Measurements from ENCODE around the gene ENDOV.

ENDOV gene

DNA sequence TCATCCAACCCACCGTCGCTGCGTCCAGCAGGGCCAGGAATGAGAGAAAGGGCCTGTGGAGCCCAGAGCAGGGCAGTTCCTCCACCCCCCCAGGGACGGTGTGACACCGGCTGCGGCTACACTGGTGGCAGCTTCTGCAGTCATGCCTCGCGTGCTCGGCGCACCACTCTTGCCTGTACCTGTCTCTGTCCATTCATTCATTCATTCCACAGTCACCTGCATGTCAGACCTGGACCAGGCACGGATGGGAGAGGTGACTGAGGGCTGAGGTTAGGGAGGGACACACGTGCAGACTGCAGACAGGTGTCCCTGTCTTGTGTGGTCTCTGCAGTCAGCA is 27.3 kb downstream of the ENDOV start:
- in situ Hi-C loops (cut with HindIII; ENCODE audit: low pct_ligation_motif_present, low pct_unique_long_range_greater_than_20kb, low sequenced_read_pairs) = no loop called here
- no peak for DNase-seq

GRCh38 chr17:80442764-80443163 is 27.8 kb downstream of the ENDOV start:
- in situ Hi-C loops (cut with HindIII; ENCODE audit: low pct_ligation_motif_present, low pct_unique_long_range_greater_than_20kb, low sequenced_read_pairs) = no loop called here
- DNase-seq = no peak

GRCh38 chr17:80443498-80443897 is 28.5 kb downstream of the ENDOV start:
- in situ Hi-C loops (cut with HindIII; ENCODE audit: low pct_ligation_motif_present, low pct_unique_long_range_greater_than_20kb, low sequenced_read_pairs) = no loop called here
- no peak for DNase-seq

DNA sequence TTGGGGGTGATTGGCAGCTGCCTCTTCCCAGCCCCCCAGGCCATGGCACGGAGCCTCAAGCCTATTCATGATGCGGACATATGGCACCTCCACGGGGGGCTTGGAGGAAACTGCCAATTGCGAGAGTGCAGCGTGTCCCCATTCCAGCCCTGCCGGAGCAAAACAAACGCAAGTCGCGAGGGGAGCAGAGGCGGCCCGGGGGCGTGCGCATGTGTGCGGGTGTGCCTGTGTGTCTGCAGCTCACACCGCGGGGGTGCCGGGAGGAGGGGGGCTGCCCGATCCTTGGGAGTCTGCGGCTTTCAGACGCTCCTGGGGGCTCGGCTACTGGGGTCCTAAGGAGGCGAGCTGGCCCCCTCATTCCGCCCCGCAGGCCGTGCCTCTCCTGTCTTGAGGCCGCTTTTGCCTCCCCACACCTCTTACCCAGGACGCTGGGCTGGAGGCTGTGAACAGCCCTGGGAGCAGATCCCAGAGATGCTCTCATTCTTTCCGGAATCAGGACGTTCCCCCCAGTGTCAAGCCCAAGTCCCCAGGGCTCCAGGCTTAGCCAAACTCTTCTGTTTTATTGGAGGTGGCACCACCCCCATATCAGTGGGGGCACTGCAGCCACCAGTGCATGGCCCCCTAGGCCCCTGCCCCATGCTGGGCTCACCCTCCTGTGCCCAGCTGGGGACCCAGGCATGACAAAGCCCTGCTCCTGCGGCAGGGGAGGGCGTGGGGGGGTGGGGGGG is 29.1 kb downstream of the ENDOV start:
- no peak for DNase-seq
- in situ Hi-C loops (cut with HindIII; ENCODE audit: low pct_ligation_motif_present, low pct_unique_long_range_greater_than_20kb, low sequenced_read_pairs) = no loop called here

- in situ Hi-C loops (cut with HindIII; ENCODE audit: low pct_ligation_motif_present, low pct_unique_long_range_greater_than_20kb, low sequenced_read_pairs) = no loop called here
- DNase-seq = no peak
Measured at GRCh38 chr17:80444644-80444979, 29.6 kb downstream of the ENDOV start.

DNA sequence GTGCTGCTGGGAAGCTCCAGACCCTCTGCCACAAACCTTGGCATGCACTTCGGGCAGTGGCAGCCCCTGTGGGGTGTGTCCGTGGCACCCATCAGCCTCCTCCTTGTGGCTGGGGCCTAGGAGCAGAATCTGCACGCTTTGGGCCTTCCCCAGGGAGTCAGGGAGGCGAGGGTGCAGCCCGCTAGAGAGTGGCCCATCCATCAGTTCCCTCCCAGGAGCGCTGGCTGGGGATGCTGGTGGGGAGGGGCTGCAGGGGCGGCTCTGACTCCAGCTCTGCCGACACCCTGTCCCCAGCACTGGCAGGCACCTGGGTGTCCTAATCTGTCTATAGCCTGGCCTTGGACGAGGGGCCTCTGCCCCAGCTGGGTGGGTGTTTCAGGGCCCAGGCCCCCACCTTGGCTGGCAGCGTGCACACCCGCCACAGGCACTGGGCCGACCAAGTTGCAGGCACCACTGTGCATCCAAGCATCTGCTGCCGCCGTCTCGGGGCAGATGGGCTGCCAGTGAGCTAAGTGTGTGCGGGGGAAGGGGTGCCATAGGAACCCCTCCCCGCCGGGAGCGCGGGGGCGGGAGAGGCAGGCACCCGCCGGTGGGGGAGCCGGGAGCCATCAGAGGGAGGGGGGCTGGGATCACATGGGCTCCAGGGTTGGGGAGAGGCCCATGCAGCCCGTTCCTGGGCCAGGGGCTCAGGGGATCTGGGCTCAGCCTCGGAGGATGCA is 30.2 kb downstream of the ENDOV start:
- DNase-seq = no peak
- in situ Hi-C loops (cut with HindIII; ENCODE audit: low pct_ligation_motif_present, low pct_unique_long_range_greater_than_20kb, low sequenced_read_pairs) = no loop called here

DNA sequence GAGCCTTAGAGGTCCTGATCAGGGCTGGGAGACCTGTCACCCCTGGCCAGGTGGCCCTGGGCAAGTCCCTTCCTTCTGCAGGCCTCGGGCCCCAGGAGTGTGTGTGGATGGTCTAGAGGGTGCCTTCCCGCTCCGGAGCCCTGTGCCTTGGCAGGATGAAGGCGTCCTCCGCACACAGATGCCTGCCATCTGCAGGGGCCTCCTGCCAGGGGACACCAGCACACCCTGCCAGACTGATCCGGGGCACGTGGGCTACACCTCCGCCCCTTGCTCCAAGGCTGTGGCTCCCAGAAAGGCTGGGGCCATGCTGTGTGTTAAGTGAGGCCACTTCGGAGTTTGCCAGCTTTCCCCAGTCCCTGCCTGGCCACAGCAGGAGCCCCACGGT is 30.8 kb downstream of the ENDOV start:
- no peak for DNase-seq
- in situ Hi-C loops (cut with HindIII; ENCODE audit: low pct_ligation_motif_present, low pct_unique_long_range_greater_than_20kb, low sequenced_read_pairs) = no loop called here

- in situ Hi-C loops (cut with HindIII; ENCODE audit: low pct_ligation_motif_present, low pct_unique_long_range_greater_than_20kb, low sequenced_read_pairs) = no loop called here
- DNase-seq = peak; percentile 18
Measured at GRCh38 chr17:80446645-80447405, 31.9 kb downstream of the ENDOV start.

GRCh38 chr17:80447790-80448189 is 32.8 kb downstream of the ENDOV start:
- in situ Hi-C loops (cut with HindIII; ENCODE audit: low pct_ligation_motif_present, low pct_unique_long_range_greater_than_20kb, low sequenced_read_pairs) = no loop called here
- no peak for DNase-seq

- DNase-seq = no peak
- in situ Hi-C loops (cut with HindIII; ENCODE audit: low pct_ligation_motif_present, low pct_unique_long_range_greater_than_20kb, low sequenced_read_pairs) = no loop called here
Measured at GRCh38 chr17:80449194-80449929, 34.4 kb downstream of the ENDOV start.

- in situ Hi-C loops (cut with HindIII; ENCODE audit: low pct_ligation_motif_present, low pct_unique_long_range_greater_than_20kb, low sequenced_read_pairs) = no loop called here
- DNase-seq = no peak
Measured at GRCh38 chr17:80449930-80450576, 35.1 kb downstream of the ENDOV start.

GRCh38 chr17:80451104-80451775 is 36.3 kb downstream of the ENDOV start:
- in situ Hi-C loops (cut with HindIII; ENCODE audit: low pct_ligation_motif_present, low pct_unique_long_range_greater_than_20kb, low sequenced_read_pairs) = no loop called here
- no peak for DNase-seq

GRCh38 chr17:80452173-80452915 is 37.4 kb downstream of the ENDOV start:
- in situ Hi-C loops (cut with HindIII; ENCODE audit: low pct_ligation_motif_present, low pct_unique_long_range_greater_than_20kb, low sequenced_read_pairs) = no loop called here
- no peak for DNase-seq

DNA sequence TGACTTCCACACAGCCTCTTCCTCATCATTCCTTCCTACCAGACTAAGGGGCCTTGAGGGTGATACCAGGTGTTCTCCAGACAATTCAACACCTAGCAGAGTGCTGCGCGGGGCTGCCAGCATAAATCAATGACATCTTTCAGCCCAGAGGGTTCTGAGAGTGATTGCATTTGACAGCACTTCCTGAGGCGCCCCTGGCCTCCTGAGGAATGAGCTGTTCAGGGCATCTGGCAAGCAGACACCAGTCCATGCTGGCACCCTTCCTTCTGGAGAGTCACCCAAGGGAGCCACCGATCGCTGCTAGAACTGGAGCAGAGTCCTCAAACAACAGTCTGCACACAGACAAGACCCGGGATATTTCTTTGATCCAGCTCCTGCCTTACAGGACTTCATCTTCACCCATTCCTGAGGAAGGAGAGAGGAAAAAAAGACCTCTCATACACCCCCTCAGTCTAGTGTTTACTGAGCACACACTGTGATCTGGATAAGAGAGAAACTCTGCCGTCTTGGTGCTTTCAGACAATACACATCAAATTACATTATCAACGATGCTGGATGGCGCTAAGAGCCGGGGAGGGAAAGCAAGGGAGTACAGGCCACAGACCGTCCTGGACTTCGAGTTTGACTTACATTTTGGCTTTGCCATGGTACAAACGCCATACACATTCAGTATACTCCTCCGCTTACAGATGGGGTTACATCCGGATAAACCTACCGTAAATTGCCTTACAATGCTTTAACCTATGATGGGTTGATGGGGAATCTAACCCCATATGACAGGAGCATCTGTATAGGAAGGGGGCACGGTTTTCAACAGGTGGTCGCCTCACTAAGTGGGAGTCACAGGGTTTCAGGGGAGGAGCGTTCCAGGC is 38.4 kb downstream of the ENDOV start:
- in situ Hi-C loops (cut with HindIII; ENCODE audit: low pct_ligation_motif_present, low pct_unique_long_range_greater_than_20kb, low sequenced_read_pairs) = no loop called here
- DNase-seq = no peak

- DNase-seq = no peak
- in situ Hi-C loops (cut with HindIII; ENCODE audit: low pct_ligation_motif_present, low pct_unique_long_range_greater_than_20kb, low sequenced_read_pairs) = no loop called here
Measured at GRCh38 chr17:80453998-80454556, 39.1 kb downstream of the ENDOV start.

GRCh38 chr17:80454557-80455335 is 39.8 kb downstream of the ENDOV start:
- in situ Hi-C loops (cut with HindIII; ENCODE audit: low pct_ligation_motif_present, low pct_unique_long_range_greater_than_20kb, low sequenced_read_pairs) = no loop called here
- DNase-seq = peak; percentile 98

All from ACHN (cell line).